MM.1S (cell line): ENCODE data around the gene LRCH1.

Experiments
- DNase-seq: peaks from one replicate; pipeline ENCODE4 v3.0.0-alpha.2; 2015
- H2AFZ ChIP-seq: fragments of 300-600 bp; sonication (generic); 2 replicates; pipeline ENCODE4 v1.6.0; 2016; ENCODE audit warnings: antibody characterized with exemption, low read length
- H3F3A ChIP-seq: fragments of 300-600 bp; sonication (generic); 2 replicates; pipeline ENCODE4 v1.6.1; 2016; ENCODE audit warnings: mild to moderate bottlenecking, antibody characterized with exemption, low read length, moderate library complexity, mixed read lengths; ENCODE audit not compliant: insufficient read depth
- H3K27ac ChIP-seq: fragments of 300-600 bp; sonication (generic); 2 replicates; pipeline ENCODE4 v1.5.1; 2016; ENCODE audit warnings: mild to moderate bottlenecking, low read length
- H3K27me3 ChIP-seq: fragments of 300-600 bp; sonication (generic); replicated peaks from 2 replicates; pipeline ENCODE4 v1.6.0; 2016; ENCODE audit warnings: low read length; ENCODE audit not compliant: insufficient read depth
- H3K36me3 ChIP-seq: fragments of 300-600 bp; sonication (generic); replicated peaks from 2 replicates; pipeline ENCODE4 v1.6.1; 2016; ENCODE audit warnings: mild to moderate bottlenecking, low read length, mixed read lengths; ENCODE audit not compliant: insufficient read depth
- H3K4me1 ChIP-seq: fragments of 300-600 bp; sonication (generic); 2 replicates; pipeline ENCODE4 v1.6.1; 2016; ENCODE audit warnings: low read length, mixed read lengths
- H3K4me2 ChIP-seq: fragments of 300-600 bp; sonication (generic); 2 replicates; pipeline ENCODE4 v1.6.0; 2016; ENCODE audit warnings: low read depth, low read length
- H3K4me3 ChIP-seq: fragments of 300-600 bp; sonication (generic); 2 replicates; pipeline ENCODE4 v1.5.1; 2016; ENCODE audit warnings: low read length, mixed read lengths
- H3K79me2 ChIP-seq: fragments of 300-600 bp; sonication (generic); 2 replicates; pipeline ENCODE4 v1.6.1; 2016; ENCODE audit warnings: mixed run types, low read length, mixed read lengths
- H3K9ac ChIP-seq: fragments of 300-600 bp; sonication (generic); 2 replicates; pipeline ENCODE4 v1.6.1; 2016; ENCODE audit warnings: low read length, mixed read lengths
- H3K9me2 ChIP-seq: fragments of 300-600 bp; sonication (generic); replicated peaks from 2 replicates; pipeline ENCODE4 v1.6.1; 2016; ENCODE audit warnings: mild to moderate bottlenecking, low read length, mixed read lengths; ENCODE audit not compliant: insufficient read depth
- H3K9me3 ChIP-seq: fragments of 300-600 bp; sonication (generic); replicated peaks from 2 replicates; pipeline ENCODE4 v1.6.1; 2016; ENCODE audit warnings: mild to moderate bottlenecking, low read length, mixed read lengths; ENCODE audit not compliant: insufficient read depth
- H4K20me1 ChIP-seq: fragments of 300-600 bp; sonication (generic); 2 replicates; pipeline ENCODE4 v1.6.1; 2016; ENCODE audit warnings: mild to moderate bottlenecking, low read length, moderate library complexity, mixed read lengths; ENCODE audit not compliant: insufficient read depth
- CTCF ChIP-seq: fragments of 300-600 bp; sonication (generic); IDR thresholded peaks from 2 replicates; pipeline ENCODE4 v1.5.1; 2016; ENCODE audit warnings: antibody characterized with exemption, low read length, mixed read lengths
- EZH2 ChIP-seq: fragments of 300-600 bp; sonication (generic); optimal IDR thresholded peaks from 2 replicates; pipeline ENCODE3; 2017; ENCODE audit warnings: low read depth, mild to moderate bottlenecking, antibody characterized with exemption, low read length, mixed read lengths
- EZH2phosphoT487 ChIP-seq: fragments of 300-600 bp; sonication (generic); IDR thresholded peaks from 2 replicates; pipeline ENCODE4 v1.6.1; 2018; ENCODE audit warnings: antibody characterized with exemption, low read length

The LRCH1 gene

GRCh38 chr13:46672338-46673090 is 119.5 kb downstream of the LRCH1 start:
- Histone ChIP-seq H3K27ac (no peak overlapping the region), H3K36me3 (no peaks in the 10 kb centered on the region), H3K4me2 (no peak overlapping the region), H3K79me2 (peaks cover 27% of the 10 kb centered on the region), H3K9ac (no peak overlapping the region), H3K9me3 (no peaks in the 10 kb centered on the region), H4K20me1 (no peaks in the 10 kb centered on the region), H2AFZ (no peak overlapping the region), H3F3A (peaks cover 8% of the 10 kb centered on the region; the same call in 1 of the 2 replicates), H3K4me1 (peaks cover 8% of the 10 kb centered on the region; the same call in 1 of the 2 replicates), H3K27me3 (no peaks in the 10 kb centered on the region), H3K9me2 (no peaks in the 10 kb centered on the region), H3K4me3 (no peak overlapping the region)
- no peak for TF ChIP-seq EZH2
- TF ChIP-seq CTCF = no peak
- no peak for TF ChIP-seq EZH2phosphoT487
- no peak for DNase-seq

GRCh38 chr13:46675016-46675415 is 122.0 kb downstream of the LRCH1 start:
- Histone ChIP-seq H2AFZ (no peak overlapping the region), H3K27me3 (no peaks in the 10 kb centered on the region), H3K27ac (no peak overlapping the region), H3K9ac (no peak overlapping the region), H3K36me3 (no peaks in the 10 kb centered on the region), H3K9me2 (no peaks in the 10 kb centered on the region), H3K79me2 (peaks cover 20% of the 10 kb centered on the region), H3K4me2 (no peak overlapping the region), H4K20me1 (no peaks in the 10 kb centered on the region), H3K4me1 (peaks cover under 1% of the 10 kb centered on the region; the same call in 1 of the 2 replicates), H3F3A (peaks cover 15% of the 10 kb centered on the region), H3K4me3 (no peak overlapping the region), H3K9me3 (no peaks in the 10 kb centered on the region)
- TF ChIP-seq EZH2phosphoT487 (no peak), EZH2 (no peak), CTCF (no peak)
- DNase-seq = no peak

GRCh38 chr13:46676378-46676725 is 123.4 kb downstream of the LRCH1 start:
- Histone ChIP-seq H3K9me3 (no peaks in the 10 kb centered on the region), H3K79me2 (peaks cover 29% of the 10 kb centered on the region), H3K27ac (no peak overlapping the region), H3K9me2 (no peaks in the 10 kb centered on the region), H3K36me3 (no peaks in the 10 kb centered on the region), H3K27me3 (no peaks in the 10 kb centered on the region), H4K20me1 (no peaks in the 10 kb centered on the region), H3K4me2 (no peak overlapping the region), H2AFZ (no peak overlapping the region), H3F3A (peaks cover 15% of the 10 kb centered on the region), H3K4me3 (no peak overlapping the region), H3K9ac (no peak overlapping the region), H3K4me1 (peaks cover 7% of the 10 kb centered on the region)
- DNase-seq = no peak
- TF ChIP-seq CTCF (no peak), EZH2phosphoT487 (no peak), EZH2 (no peak)
